HCT116 (cell line): ENCODE results near the gene DIP2C. TPM values are rescaled to one million over a fixed set of nuclear protein-coding genes. Genes with fewer than 3 reads are reported as not detected.

Experiments used
- ATAC-seq: fragments of 200-7000 bp; cut with Tn5 transposase; 2 replicates; pipeline ENCODE4 v1.9.1; 2020; ENCODE audit warnings: mild to moderate bottlenecking, moderate library complexity
- BruUV-seq: library from RNA; stranded (reverse); fragments of 400-500 nt; replicated peaks from 2 replicates; lab custom pipeline; 2021; lab: Mats Ljungman, UMichigan
- CTCF ChIA-PET: fragments of 300-600 bp; sonication (Branson Sonifier 250); formaldehyde crosslinking; loops from one replicate; lab custom pipeline; 2021; ENCODE audit warnings: antibody characterized with exemption; lab: Charles Lee
- POLR2A ChIA-PET: fragments of 300-600, 350-600 bp; sonication (Branson Sonifier 250); formaldehyde crosslinking; loops from one replicate; lab custom pipeline; 2021; ENCODE audit warnings: antibody characterized with exemption; lab: Charles Lee
- RAD21 ChIA-PET, 2 experiments: fragments of 300-600 bp; sonication (Branson Sonifier 250); formaldehyde crosslinking; loops; one replicate each; lab custom pipeline; 2023; ENCODE audit warnings: low total read pairs in 2 of 2; ENCODE audit not compliant: uncharacterized antibody in 2 of 2, unreplicated experiment in 2 of 2, low non-redundant PET in 1 of 2; lab: Charles Lee
- DNase-seq: peaks from one replicate; pipeline ENCODE4 v3.0.0-alpha.2; 2010; ENCODE audit warnings: low read depth, low spot score
- H2AFZ ChIP-seq: fragments of 200-600 bp; shearing (Covaris generic), sonication (generic); 2 replicates; pipeline ENCODE4 v1.6.1; 2017; ENCODE audit warnings: low read depth, mixed run types, mixed read lengths, antibody characterized with exemption, low read length; ENCODE audit not compliant: poor library complexity, severe bottlenecking
- H3K27ac ChIP-seq: 2 replicates; pipeline ENCODE4 v1.5.1; 2012; ENCODE audit warnings: low read depth, low read length
- H3K27me3 ChIP-seq: fragments of 200-600 bp; sonication (generic); 2 replicates; pipeline ENCODE4 v1.6.1; 2016; ENCODE audit warnings: mixed run types, low read length, mixed read lengths; ENCODE audit not compliant: insufficient read depth
- H3K36me3 ChIP-seq, 2 experiments: fragments of 200-500 bp in 1 of 2; fragments of 200-600 bp in 1 of 2; sonication (Bioruptor generic) in 1 of 2; sonication (generic) in 1 of 2; 2 replicates each; pipeline versions ENCODE4 v1.5.1 to v1.6.1; 2014 to 2016; ENCODE audit warnings: low read length in 2 of 2, inconsistent platforms in 1 of 2, mixed read lengths in 1 of 2, mixed run types in 1 of 2; ENCODE audit not compliant: insufficient read depth in 2 of 2, control insufficient read depth in 1 of 2
- H3K4me1 ChIP-seq, 2 experiments: fragments of 200-600 bp in 1 of 2; sonication (generic) in 1 of 2; 2 replicates each; pipeline versions ENCODE4 v1.5.1 to v1.6.1; 2012 to 2017; ENCODE audit warnings: low read length in 2 of 2, inconsistent platforms in 1 of 2, mild to moderate bottlenecking in 1 of 2, mixed read lengths in 1 of 2, mixed run types in 1 of 2, moderate library complexity in 1 of 2; ENCODE audit not compliant: insufficient read depth in 2 of 2, control insufficient read depth in 1 of 2
- H3K4me2 ChIP-seq: fragments of 200-600 bp; sonication (generic); 2 replicates; pipeline ENCODE4 v1.6.1; 2017; ENCODE audit warnings: mixed run types, low read length, mixed read lengths
- H3K4me3 ChIP-seq, 2 experiments: fragments of 200-600 bp in 1 of 2; sonication (generic) in 1 of 2; replicated peaks in 1 of 2; 2 replicates each; pipeline ENCODE4 v1.5.1; 2011 to 2016; ENCODE audit warnings: low read length in 2 of 2, control low read depth in 1 of 2, low read depth in 1 of 2, mild to moderate bottlenecking in 1 of 2, mixed read lengths in 1 of 2, mixed run types in 1 of 2
- H3K79me2 ChIP-seq: fragments of 200-600 bp; sonication (generic); 2 replicates; pipeline ENCODE4 v1.6.1; 2017; ENCODE audit warnings: mild to moderate bottlenecking, mixed run types, low read length, moderate library complexity, mixed read lengths; ENCODE audit not compliant: insufficient read depth
- H3K9ac ChIP-seq: fragments of 200-600 bp; sonication (generic); 2 replicates; pipeline ENCODE4 v1.6.1; 2016; ENCODE audit warnings: low read length, mixed read lengths
- H3K9me2 ChIP-seq: fragments of 200-600 bp; sonication (generic), shearing (Covaris generic); 2 replicates; pipeline ENCODE4 v1.6.1; 2017; ENCODE audit warnings: mixed run types, mild to moderate bottlenecking, moderate library complexity; ENCODE audit not compliant: insufficient read depth
- H3K9me3 ChIP-seq, 2 experiments: fragments of 200-500 bp in 1 of 2; fragments of 200-600 bp in 1 of 2; sonication (Bioruptor generic) in 1 of 2; sonication (generic) in 1 of 2; 2 replicates each; pipeline ENCODE4 v1.6.1; 2014 to 2017; ENCODE audit warnings: low read length in 2 of 2, mixed read lengths in 2 of 2, inconsistent platforms in 1 of 2, low read depth in 1 of 2, mild to moderate bottlenecking in 1 of 2, mixed run types in 1 of 2, moderate library complexity in 1 of 2; ENCODE audit not compliant: control insufficient read depth in 1 of 2, insufficient read depth in 1 of 2
- H4K20me1 ChIP-seq: fragments of 200-600 bp; sonication (generic), shearing (Covaris generic); 2 replicates; pipeline ENCODE4 v1.6.1; 2017; ENCODE audit warnings: mixed run types, mild to moderate bottlenecking, moderate library complexity; ENCODE audit not compliant: insufficient read depth
- EZH2 ChIP-seq: fragments of 200-600 bp; sonication (generic); IDR thresholded peaks from 2 replicates; pipeline ENCODE4 v1.6.1; 2017; ENCODE audit warnings: antibody characterized with exemption, mixed run types
- EZH2phosphoT487 ChIP-seq: fragments of 200-600 bp; IDR thresholded peaks from 2 replicates; pipeline ENCODE4 v1.6.1; 2018; ENCODE audit warnings: antibody characterized with exemption, borderline replicate concordance
- JUND ChIP-seq: IDR thresholded peaks from 2 replicates; pipeline ENCODE4 v1.6.1; 2012
- SIN3A ChIP-seq: IDR thresholded peaks from 2 replicates; pipeline ENCODE4 v1.6.1; 2012; ENCODE audit warnings: low read depth
- SRF ChIP-seq: IDR thresholded peaks from 2 replicates; pipeline ENCODE4 v1.6.1; 2012; ENCODE audit warnings: low read depth
- ZFX ChIP-seq: fragments of 450-650 bp; IDR thresholded peaks from 2 replicates; pipeline ENCODE4 v1.6.1; 2017
- intact Hi-C: fragments of 100-400 bp; cut with micrococcal nuclease; formaldehyde crosslinking; loops from 2 replicates; pipeline ENCODE4 v1.10.0; 2022
- total RNA-seq: library from RNA; stranded (reverse); gene quantifications from one replicate; pipeline ENCODE4 v1.2.1, GENCODE V29; 2021; ENCODE audit not compliant: unreplicated experiment
- TF ChIP-seq, protein P1 (sequence below), 3 experiments: fragments of 200-600 bp in 1 of 3; sonication (generic) in 1 of 3; IDR thresholded peaks in 2 of 3; conservative IDR thresholded peaks in 1 of 3; 2 replicates each; pipeline ENCODE4 v1.5.1; 2012 to 2017; ENCODE audit warnings: low read depth in 2 of 3, low read length in 2 of 3, antibody characterized with exemption in 1 of 3, borderline replicate concordance in 1 of 3, control low read depth in 1 of 3, mild to moderate bottlenecking in 1 of 3, mixed read lengths in 1 of 3, mixed run types in 1 of 3, moderate library complexity in 1 of 3; ENCODE audit not compliant: insufficient read depth in 1 of 3
- TF ChIP-seq, protein P2 (sequence below): IDR thresholded peaks from 2 replicates; pipeline ENCODE4 v1.6.1; 2012

Gene DIP2C
- total RNA-seq, 1 experiment from 2014 or later = 15.4 TPM

DNA sequence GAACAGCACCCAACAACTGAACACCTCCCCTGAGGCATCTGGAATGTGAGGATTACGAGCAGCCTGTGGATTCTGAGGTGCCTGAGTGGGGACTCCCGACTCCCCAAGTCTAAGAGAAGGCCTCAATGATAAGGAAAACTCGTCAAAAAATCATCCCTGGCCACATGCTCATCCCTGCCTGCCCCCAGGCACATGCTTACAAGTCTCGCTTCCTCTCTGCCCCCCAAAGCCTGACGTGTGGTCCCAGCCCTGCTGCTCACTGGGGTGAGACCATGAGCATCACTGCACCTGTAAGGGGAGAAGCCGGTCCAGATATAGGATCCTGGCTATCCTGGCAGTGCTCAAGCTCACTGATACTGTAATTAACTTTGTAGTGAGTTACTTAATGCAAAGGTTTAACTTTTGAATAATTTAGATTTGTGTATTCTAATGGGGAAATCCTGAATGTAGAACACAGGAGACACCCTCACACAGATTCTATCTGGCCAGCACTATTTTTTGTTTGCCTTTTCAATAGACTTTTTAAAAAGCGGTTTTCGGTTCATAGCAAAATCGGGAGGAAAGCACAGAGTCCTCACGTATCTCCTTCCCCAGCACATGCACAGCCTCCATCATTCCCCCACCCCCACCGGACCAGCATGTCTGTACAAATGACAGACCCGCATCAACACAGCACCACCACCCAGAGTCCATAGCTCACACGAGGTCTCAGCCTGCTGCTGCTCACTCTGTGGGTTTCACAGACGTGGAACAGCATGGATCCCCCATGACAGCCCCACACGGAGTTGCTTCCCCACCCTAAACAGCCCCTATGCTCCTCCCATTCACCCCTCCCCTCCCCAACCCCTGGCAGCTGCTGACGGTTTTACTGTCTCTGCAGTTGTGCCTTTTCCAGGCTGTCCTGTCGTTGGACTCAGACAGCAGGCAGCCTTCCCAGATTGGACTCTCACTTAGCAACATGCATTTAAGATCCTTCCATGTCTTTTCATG is 167.9 kb downstream of the DIP2C start (continued):
- TF ChIP-seq, protein P1, sequence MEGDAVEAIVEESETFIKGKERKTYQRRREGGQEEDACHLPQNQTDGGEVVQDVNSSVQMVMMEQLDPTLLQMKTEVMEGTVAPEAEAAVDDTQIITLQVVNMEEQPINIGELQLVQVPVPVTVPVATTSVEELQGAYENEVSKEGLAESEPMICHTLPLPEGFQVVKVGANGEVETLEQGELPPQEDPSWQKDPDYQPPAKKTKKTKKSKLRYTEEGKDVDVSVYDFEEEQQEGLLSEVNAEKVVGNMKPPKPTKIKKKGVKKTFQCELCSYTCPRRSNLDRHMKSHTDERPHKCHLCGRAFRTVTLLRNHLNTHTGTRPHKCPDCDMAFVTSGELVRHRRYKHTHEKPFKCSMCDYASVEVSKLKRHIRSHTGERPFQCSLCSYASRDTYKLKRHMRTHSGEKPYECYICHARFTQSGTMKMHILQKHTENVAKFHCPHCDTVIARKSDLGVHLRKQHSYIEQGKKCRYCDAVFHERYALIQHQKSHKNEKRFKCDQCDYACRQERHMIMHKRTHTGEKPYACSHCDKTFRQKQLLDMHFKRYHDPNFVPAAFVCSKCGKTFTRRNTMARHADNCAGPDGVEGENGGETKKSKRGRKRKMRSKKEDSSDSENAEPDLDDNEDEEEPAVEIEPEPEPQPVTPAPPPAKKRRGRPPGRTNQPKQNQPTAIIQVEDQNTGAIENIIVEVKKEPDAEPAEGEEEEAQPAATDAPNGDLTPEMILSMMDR (IDR thresholded peaks at IDR 0.05 in 2 of 3, conservative IDR thresholded peaks at IDR 0.05 in 1 of 3; ENCODE audit: borderline replicate concordance in 1 of 3, insufficient read depth in 1 of 3, low read depth in 2 of 3, low read length in 2 of 3) = no peak
- TF ChIP-seq, protein P2, sequence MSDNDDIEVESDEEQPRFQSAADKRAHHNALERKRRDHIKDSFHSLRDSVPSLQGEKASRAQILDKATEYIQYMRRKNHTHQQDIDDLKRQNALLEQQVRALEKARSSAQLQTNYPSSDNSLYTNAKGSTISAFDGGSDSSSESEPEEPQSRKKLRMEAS = no peak
- TF ChIP-seq SRF (no peak), EZH2 (no peak), SIN3A (no peak), EZH2phosphoT487 (no peak), JUND (no peak)

- TF ChIP-seq ZFX = no peak
- H3K9me3 ChIP-seq = no peaks in the 10 kb centered on the region
- H3K9me2 ChIP-seq = no peaks in the 10 kb centered on the region
- RAD21 ChIA-PET = interaction anchor here in 1 of 2 experiments (0.6 kb wide), 1 partner anchor 236 kb away, joined by 5 read pairs; no protein-coding TSS in a partner anchor
- CTCF ChIA-PET = interaction anchor here (1.3 kb wide), 1 partner anchor 9 kb away, joined by 3 read pairs; no protein-coding TSS in a partner anchor
- H3K27ac ChIP-seq = no peak overlapping the region
- no peak for DNase-seq
- intact Hi-C loops = no loop called here
- H3K79me2 ChIP-seq = no peaks in the 10 kb centered on the region
- BruUV-seq = no TSS peak
- H3K4me3 ChIP-seq = no peak overlapping the region
- H4K20me1 ChIP-seq = no peaks in the 10 kb centered on the region
- H3K36me3 ChIP-seq = no peaks in the 10 kb centered on the region
- no peak for ATAC-seq
- no peak overlapping the region for H3K4me2 ChIP-seq
- H3K9ac ChIP-seq = no peak overlapping the region
- H3K4me1 ChIP-seq = 0 out of 4 replicates have a peak, but pooled peaks cover under 1 to 2% of the 10 kb centered on the region in 2 experiments
- H2AFZ ChIP-seq = no peak overlapping the region
- POLR2A ChIA-PET = no interaction called here
- no peaks in the 10 kb centered on the region for H3K27me3 ChIP-seq
These were observed 169.1 kb downstream of the DIP2C start for GRCh38 chr10:520402-520787.
